Vagina (tissue), 2 donors: ENCODE measurements around the gene PEPD. TPM values are rescaled to one million over a fixed set of nuclear protein-coding genes. Genes with fewer than 3 reads are reported as not detected.

Experiments
- DNase-seq, 2 donors: peaks; one replicate each; pipeline ENCODE4 v3.0.0-alpha.2; 2017; ENCODE audit errors: extremely low spot score in 2 of 2
- H3K27ac ChIP-seq: fragments of 200-600 bp; sonication (generic); one replicate; pipeline ENCODE4 v1.5.1; 2019
- H3K27me3 ChIP-seq: fragments of 200-600 bp; sonication (generic); one replicate; pipeline ENCODE4 v1.5.1; 2019
- H3K36me3 ChIP-seq, 2 donors: fragments of 200-600 bp; sonication (generic); one replicate each; pipeline ENCODE4 v1.5.1; 2017 to 2019
- H3K4me1 ChIP-seq: fragments of 200-600 bp; sonication (generic); one replicate; pipeline ENCODE4 v1.5.1; 2019
- H3K4me3 ChIP-seq, 2 donors: fragments of 200-600 bp; sonication (generic); 1 replicate in 1 of 2; 2 replicates in 1 of 2; pipeline ENCODE4 v1.5.1; 2016 to 2019
- H3K9me3 ChIP-seq: fragments of 200-600 bp; sonication (generic); one replicate; pipeline ENCODE4 v1.5.1; 2019
- POLR2A ChIP-seq, 2 donors: fragments of 450-650 bp; IDR thresholded peaks; one replicate each; pipeline ENCODE4 v1.6.1; 2017; ENCODE audit warnings: antibody characterized with exemption in 2 of 2, mild to moderate bottlenecking in 2 of 2, moderate library complexity in 2 of 2
- POLR2AphosphoS5 ChIP-seq, 2 donors: sonication (generic); formaldehyde crosslinking; IDR thresholded peaks; one replicate each; pipeline ENCODE4 v1.9.0; 2017; ENCODE audit warnings: antibody characterized with exemption in 2 of 2, mild to moderate bottlenecking in 2 of 2, low read depth in 1 of 2; ENCODE audit not compliant: insufficient read depth in 1 of 2
- intact Hi-C: fragments of 100-400 bp; cut with DNase I; formaldehyde crosslinking; loops from one replicate; pipeline ENCODE4 v1.15.1; 2023
- total RNA-seq: library from RNA; depleted of rRNA; stranded (reverse); fragments of >200 nt; gene quantifications from one replicate; pipeline ENCODE4 v1.2.3, GENCODE V29; 2016
- TF ChIP-seq, protein P1 (sequence below), 3 experiments: fragments of 450-650 bp in 2 of 3; fragments of 200-600 bp in 1 of 3; sonication (generic) in 1 of 3; IDR thresholded peaks; one replicate each; pipeline ENCODE4 v1.5.1; 2017 to 2019; ENCODE audit warnings: antibody characterized with exemption in 3 of 3, mild to moderate bottlenecking in 2 of 3, moderate library complexity in 2 of 3

The PEPD gene
- total RNA-seq, 1 donor from 2014 or later, result 61.9 TPM

DNA sequence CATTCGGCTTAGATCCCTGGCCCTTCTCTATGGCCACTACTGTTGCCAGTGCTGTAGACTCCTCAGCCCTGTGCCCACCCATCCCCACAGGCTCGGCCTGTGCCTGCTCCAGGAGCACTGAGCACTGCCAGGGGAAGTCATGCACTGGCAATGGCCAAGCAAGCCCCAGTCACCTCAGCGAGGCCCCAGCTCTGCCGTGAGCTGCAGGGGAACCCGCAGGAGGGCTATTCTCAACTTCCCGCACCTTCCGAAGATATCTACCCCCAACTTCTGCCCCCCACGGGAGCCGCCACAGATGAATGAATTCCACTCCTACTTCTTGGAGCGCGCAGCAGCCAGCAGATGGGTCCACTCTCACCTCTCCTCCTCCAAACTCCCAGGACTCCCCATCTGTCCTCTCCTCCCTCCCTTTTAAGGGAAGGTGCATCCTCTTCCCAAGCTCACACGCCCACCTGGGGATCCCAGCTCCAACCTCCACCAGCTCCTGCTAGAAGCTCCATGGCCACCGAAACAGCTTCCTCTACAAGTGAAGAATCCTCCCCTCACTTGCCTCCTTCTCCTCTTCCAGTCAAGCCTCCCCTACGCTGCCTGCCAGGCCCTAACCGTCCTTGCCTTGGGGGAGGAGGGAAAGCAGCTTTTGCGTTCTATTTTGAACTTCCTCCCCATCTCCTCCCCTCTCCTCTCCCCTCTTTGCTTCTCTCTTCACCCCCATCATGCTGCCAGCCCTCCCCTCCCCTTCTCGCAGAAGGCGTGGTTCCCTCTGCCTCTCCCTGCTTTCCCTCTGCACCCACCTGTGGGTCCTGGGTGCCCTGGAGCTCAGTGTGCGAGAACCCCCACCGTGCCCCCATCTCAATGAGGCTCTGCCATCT lies 52.2 kb downstream of the PEPD start:
- intact Hi-C loops, result no loop called here
- Histone ChIP-seq H3K9me3 (no peaks in the 10 kb centered on the region), H3K27me3 (no peaks in the 10 kb centered on the region), H3K36me3 (no peaks in the 10 kb centered on the region), H3K4me1 (peaks cover 12% of the 10 kb centered on the region), H3K4me3 (no peak overlapping the region), H3K27ac (no peak overlapping the region)
- TF ChIP-seq, protein P1, sequence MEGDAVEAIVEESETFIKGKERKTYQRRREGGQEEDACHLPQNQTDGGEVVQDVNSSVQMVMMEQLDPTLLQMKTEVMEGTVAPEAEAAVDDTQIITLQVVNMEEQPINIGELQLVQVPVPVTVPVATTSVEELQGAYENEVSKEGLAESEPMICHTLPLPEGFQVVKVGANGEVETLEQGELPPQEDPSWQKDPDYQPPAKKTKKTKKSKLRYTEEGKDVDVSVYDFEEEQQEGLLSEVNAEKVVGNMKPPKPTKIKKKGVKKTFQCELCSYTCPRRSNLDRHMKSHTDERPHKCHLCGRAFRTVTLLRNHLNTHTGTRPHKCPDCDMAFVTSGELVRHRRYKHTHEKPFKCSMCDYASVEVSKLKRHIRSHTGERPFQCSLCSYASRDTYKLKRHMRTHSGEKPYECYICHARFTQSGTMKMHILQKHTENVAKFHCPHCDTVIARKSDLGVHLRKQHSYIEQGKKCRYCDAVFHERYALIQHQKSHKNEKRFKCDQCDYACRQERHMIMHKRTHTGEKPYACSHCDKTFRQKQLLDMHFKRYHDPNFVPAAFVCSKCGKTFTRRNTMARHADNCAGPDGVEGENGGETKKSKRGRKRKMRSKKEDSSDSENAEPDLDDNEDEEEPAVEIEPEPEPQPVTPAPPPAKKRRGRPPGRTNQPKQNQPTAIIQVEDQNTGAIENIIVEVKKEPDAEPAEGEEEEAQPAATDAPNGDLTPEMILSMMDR (IDR thresholded peaks at IDR 0.05), result no peak
- TF ChIP-seq POLR2A (IDR thresholded peaks at IDR 0.05), result no peak
- no peak for TF ChIP-seq POLR2AphosphoS5 (IDR thresholded peaks at IDR 0.05; ENCODE audit: insufficient read depth in 1 of 2, low read depth in 1 of 2)
- no peak for DNase-seq

DNA sequence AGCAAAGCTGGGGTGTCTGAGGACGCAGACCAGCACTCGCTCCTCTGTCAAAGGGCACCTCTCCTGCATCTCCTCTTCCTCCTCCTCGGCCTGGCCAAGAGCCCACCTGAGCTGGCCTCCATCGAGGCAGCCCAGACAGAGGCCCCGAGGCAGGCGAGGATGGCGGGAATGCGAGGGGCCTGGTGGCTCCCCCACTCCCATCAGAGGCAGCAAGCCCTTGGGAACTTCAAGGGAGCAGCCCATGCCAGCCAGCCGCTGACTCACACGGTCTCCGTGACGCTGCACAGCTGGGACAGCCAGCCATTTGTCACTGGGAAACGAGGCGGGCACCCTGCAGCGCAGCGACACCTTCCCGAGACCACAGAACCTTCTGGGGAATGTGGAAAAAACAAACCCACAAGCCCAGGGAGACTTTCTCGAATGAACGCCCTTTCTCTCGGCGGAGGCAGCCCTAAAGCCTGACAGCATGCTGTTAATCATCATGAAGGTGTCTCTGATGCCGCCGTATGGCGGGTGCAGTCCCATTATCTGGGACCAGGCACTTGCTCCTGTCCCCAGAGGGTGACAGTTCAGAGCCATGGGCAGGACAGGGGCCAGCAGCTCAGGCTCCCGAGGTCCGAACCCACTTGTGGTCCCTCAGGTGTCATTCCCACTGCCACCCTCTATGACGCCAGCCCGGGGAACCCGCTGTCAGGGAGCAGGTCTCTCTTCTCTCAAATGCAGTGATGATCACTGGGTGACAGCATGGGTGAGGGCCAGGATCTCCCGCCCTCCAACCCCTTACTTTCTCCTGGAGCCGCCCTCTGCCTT lies 53.0 kb downstream of the PEPD start:
- Histone ChIP-seq H3K9me3 (no peaks in the 10 kb centered on the region), H3K27ac (no peak overlapping the region), H3K36me3 (no peaks in the 10 kb centered on the region), H3K27me3 (no peaks in the 10 kb centered on the region), H3K4me1 (peaks cover 5% of the 10 kb centered on the region), H3K4me3 (no peak overlapping the region)
- TF ChIP-seq, protein P1 (IDR thresholded peaks at IDR 0.05), result no peak
- intact Hi-C loops, result no loop called here
- no peak for DNase-seq

DNA sequence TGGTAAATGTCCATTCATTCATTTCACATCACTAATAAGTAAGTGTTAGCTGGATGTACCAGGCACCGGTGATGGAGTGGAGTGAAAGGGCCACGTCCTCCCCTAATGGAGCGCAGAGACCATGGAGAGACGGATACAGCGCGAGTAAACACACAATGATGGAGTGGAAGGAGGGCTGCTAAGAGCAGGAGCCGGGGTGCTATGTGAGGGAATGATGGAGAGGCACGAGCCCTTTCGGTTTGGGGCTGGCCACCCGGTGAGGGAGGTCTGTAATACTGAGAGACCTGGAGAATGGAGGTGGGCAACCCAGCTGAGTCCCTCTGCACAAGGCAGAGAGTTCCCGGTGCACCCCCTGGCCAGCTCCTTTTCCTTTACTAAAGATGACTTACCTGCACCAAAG lies 53.7 kb downstream of the PEPD start:
- Histone ChIP-seq H3K27me3 (no peaks in the 10 kb centered on the region), H3K4me1 (no peaks in the 10 kb centered on the region), H3K9me3 (no peaks in the 10 kb centered on the region), H3K4me3 (no peak overlapping the region), H3K36me3 (peaks cover 0 to 4% of the 10 kb centered on the region in 2 donors), H3K27ac (no peak overlapping the region)
- intact Hi-C loops, result no loop called here
- no peak for DNase-seq
- TF ChIP-seq, protein P1 (IDR thresholded peaks at IDR 0.05), result no peak
- TF ChIP-seq POLR2A (IDR thresholded peaks at IDR 0.05) (no peak), POLR2AphosphoS5 (IDR thresholded peaks at IDR 0.05; ENCODE audit: insufficient read depth in 1 of 2, low read depth in 1 of 2) (no peak)

DNA sequence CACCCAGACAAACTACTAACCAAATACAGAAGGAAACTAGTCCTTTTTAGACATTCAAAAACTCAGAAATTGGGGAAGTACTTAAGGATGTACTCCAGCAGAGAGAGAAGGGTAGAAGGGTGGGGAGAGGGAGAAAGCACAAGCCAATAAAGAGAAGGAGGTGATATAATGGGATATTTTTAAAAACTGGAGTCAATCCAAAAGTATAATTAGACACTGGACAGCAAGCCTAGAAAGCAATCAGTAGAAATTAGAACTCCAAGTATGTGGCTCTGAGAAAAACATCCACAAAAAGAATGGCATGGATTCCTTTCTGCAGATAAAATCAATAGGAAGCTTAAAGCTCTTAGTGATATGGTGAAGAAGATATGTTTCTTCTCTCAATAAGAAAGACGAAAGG lies 55.8 kb downstream of the PEPD start:
- DNase-seq, result no peak
- H3K9me3 ChIP-seq, result no peaks in the 10 kb centered on the region
- no peak overlapping the region for H3K27ac ChIP-seq
- H3K4me3 ChIP-seq, result no peak overlapping the region
- peaks cover 0 to 7% of the 10 kb centered on the region in 2 donors for H3K36me3 ChIP-seq
- H3K4me1 ChIP-seq, result no peaks in the 10 kb centered on the region
- no peaks in the 10 kb centered on the region for H3K27me3 ChIP-seq
- intact Hi-C loops, result no loop called here
- no peak for TF ChIP-seq POLR2AphosphoS5 (IDR thresholded peaks at IDR 0.05; ENCODE audit: insufficient read depth in 1 of 2, low read depth in 1 of 2)
- TF ChIP-seq POLR2A (IDR thresholded peaks at IDR 0.05), result no peak
- TF ChIP-seq, protein P1 (IDR thresholded peaks at IDR 0.05), result no peak
